Esophagus muscularis mucosa (tissue), 4 donors: ENCODE results near the gene NDUFB7. TPM values are rescaled to one million over a fixed set of nuclear protein-coding genes. Genes with fewer than 3 reads are reported as not detected.
"Not testable (repeated sequence)": the region's sequence is repeated elsewhere in the genome, so short reads cannot be mapped to it uniquely, and the experiment has no call there.

ENCODE experiments used
- DNase-seq: peaks from one replicate; pipeline ENCODE4 v3.0.0-alpha.2; 2017; ENCODE audit errors: extremely low spot score
- H3K27ac ChIP-seq, 4 donors: fragments of 200-600 bp; sonication (generic); replicated peaks in 1 of 4; 1 replicate in 3 of 4; 2 replicates in 1 of 4; pipeline ENCODE4 v1.5.1; 2016 to 2019; ENCODE audit warnings: mild to moderate bottlenecking in 1 of 4
- H3K27me3 ChIP-seq, 4 donors: fragments of 200-600 bp; sonication (generic); one replicate each; pipeline versions ENCODE4 v1.5.1 to v1.6.0; 2016 to 2019
- H3K36me3 ChIP-seq, 4 donors: fragments of 200-600 bp; sonication (generic); one replicate each; pipeline ENCODE4 v1.5.1; 2016 to 2019
- H3K4me1 ChIP-seq, 4 donors: fragments of 200-600 bp; sonication (generic); one replicate each; pipeline ENCODE4 v1.5.1; 2016 to 2019
- H3K4me3 ChIP-seq, 4 donors: fragments of 200-600 bp; sonication (generic); 1 replicate in 2 of 4; 2 replicates in 2 of 4; pipeline ENCODE4 v1.5.1; 2016 to 2019; ENCODE audit warnings: mild to moderate bottlenecking in 4 of 4, moderate library complexity in 1 of 4
- H3K9me3 ChIP-seq, 4 donors: fragments of 200-600 bp; sonication (generic); 1 replicate in 3 of 4; 2 replicates in 1 of 4; pipeline ENCODE4 v1.5.1; 2016 to 2019
- EP300 ChIP-seq: sonication (generic); formaldehyde crosslinking; IDR thresholded peaks from one replicate; pipeline ENCODE4 v1.6.1; 2017; ENCODE audit warnings: antibody characterized with exemption
- POLR2A ChIP-seq: fragments of 450-650 bp; IDR thresholded peaks from one replicate; pipeline ENCODE4 v1.6.1; 2017; ENCODE audit warnings: antibody characterized with exemption, moderate library complexity, mild to moderate bottlenecking, low read depth
- POLR2AphosphoS5 ChIP-seq, 2 donors: sonication (generic); formaldehyde crosslinking; IDR thresholded peaks; one replicate each; pipeline ENCODE4 v1.6.1; 2017; ENCODE audit warnings: antibody characterized with exemption in 2 of 2
- WGBS: methylation state at CpG from one replicate; pipeline ENCODE4 v1.1.5; 2018; 5-methylcytosine and 5-hydroxymethylcytosine counted together
- intact Hi-C: fragments of 100-400 bp; cut with DNase I; formaldehyde crosslinking; loops from one replicate; pipeline ENCODE4 v1.15.1; 2023
- total RNA-seq, 4 donors: library from RNA; depleted of rRNA; stranded (reverse); fragments of >200 nt; gene quantifications; one replicate each; pipeline versions ENCODE4 v1.1.0 to v1.2.1, GENCODE V29; 2016
- TF ChIP-seq, protein P1 (sequence below), 3 experiments: fragments of 200-600 bp in 2 of 3; fragments of 450-650 bp in 1 of 3; sonication (generic) in 2 of 3; IDR thresholded peaks; one replicate each; pipeline ENCODE4 v1.5.1; 2017 to 2019; ENCODE audit warnings: antibody characterized with exemption in 3 of 3, mild to moderate bottlenecking in 2 of 3, moderate library complexity in 1 of 3

The NDUFB7 gene
- total RNA-seq, 4 donors from 2014 or later = 297 to 522 (median 319) TPM

DNA sequence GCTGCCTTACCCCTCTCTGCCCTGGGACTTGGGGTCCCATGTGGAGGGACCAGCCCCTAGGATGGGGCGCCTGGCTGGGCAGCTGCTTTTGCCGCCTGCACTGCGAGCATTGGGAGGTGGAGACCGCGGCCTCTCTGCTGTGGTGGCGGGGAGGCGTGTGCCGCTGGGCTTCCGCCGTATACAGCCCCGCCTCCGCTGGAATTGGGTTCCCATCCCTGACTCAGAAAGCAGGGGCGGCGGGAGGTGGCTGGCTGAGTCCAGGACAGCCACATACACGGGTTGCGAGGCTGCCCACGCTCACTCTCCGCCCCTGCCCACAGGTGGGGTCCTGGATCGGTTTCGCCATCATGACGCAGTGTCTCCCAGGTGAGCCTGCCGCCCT, 6.6 kb downstream of the NDUFB7 start:
- Histone ChIP-seq H3K4me3 (no peak overlapping the region), H3K27me3 (no peaks in the 10 kb centered on the region), H3K36me3 (peaks cover 8 to 53% (median 46%) of the 10 kb centered on the region in 4 donors), H3K27ac (no peak overlapping the region), H3K9me3 (no peaks in the 10 kb centered on the region), H3K4me1 (peaks cover 34 to 47% (median 40%) of the 10 kb centered on the region in 4 donors)
- TF ChIP-seq POLR2AphosphoS5 (IDR thresholded peaks at IDR 0.05) (no peak), POLR2A (no peak), EP300 (no peak)
- TF ChIP-seq, protein P1, sequence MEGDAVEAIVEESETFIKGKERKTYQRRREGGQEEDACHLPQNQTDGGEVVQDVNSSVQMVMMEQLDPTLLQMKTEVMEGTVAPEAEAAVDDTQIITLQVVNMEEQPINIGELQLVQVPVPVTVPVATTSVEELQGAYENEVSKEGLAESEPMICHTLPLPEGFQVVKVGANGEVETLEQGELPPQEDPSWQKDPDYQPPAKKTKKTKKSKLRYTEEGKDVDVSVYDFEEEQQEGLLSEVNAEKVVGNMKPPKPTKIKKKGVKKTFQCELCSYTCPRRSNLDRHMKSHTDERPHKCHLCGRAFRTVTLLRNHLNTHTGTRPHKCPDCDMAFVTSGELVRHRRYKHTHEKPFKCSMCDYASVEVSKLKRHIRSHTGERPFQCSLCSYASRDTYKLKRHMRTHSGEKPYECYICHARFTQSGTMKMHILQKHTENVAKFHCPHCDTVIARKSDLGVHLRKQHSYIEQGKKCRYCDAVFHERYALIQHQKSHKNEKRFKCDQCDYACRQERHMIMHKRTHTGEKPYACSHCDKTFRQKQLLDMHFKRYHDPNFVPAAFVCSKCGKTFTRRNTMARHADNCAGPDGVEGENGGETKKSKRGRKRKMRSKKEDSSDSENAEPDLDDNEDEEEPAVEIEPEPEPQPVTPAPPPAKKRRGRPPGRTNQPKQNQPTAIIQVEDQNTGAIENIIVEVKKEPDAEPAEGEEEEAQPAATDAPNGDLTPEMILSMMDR (IDR thresholded peaks at IDR 0.05) = no peak
- intact Hi-C loops = no loop called here
- DNase-seq = no peak
- 89% methylated on average over 9 of the region's 22 CpGs for WGBS

DNA sequence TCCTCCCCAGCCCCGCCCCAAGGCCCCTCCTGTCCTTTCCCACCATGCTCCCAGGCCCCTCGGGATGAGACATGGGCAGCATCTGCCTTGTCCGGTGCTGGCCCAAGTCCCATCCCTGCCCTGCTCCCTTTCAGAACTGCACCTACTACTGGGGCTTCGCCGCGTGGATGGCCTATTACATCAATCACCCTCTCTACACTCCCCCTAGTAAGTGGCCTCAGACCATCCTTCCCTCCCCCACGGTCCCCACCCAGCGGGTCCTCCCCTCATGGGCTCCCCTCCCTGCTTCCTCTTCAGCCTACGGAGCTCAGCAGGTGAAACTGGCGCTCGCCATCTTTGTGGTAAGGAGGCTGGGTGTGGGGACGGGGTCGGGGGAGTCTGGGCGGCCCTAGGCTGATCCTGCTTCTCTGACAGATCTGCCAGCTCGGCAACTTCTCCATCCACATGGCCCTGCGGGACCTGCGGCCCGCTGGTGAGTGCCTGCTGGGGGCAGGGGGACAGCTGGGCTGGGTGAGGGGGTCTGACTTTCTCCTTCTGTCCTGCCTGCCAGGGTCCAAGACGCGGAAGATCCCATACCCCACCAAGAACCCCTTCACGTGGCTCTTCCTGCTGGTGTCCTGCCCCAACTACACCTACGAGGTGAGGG, 7.1 kb downstream of the NDUFB7 start:
- peaks cover 8 to 53% (median 46%) of the 10 kb centered on the region in 4 donors for H3K36me3 ChIP-seq

DNA sequence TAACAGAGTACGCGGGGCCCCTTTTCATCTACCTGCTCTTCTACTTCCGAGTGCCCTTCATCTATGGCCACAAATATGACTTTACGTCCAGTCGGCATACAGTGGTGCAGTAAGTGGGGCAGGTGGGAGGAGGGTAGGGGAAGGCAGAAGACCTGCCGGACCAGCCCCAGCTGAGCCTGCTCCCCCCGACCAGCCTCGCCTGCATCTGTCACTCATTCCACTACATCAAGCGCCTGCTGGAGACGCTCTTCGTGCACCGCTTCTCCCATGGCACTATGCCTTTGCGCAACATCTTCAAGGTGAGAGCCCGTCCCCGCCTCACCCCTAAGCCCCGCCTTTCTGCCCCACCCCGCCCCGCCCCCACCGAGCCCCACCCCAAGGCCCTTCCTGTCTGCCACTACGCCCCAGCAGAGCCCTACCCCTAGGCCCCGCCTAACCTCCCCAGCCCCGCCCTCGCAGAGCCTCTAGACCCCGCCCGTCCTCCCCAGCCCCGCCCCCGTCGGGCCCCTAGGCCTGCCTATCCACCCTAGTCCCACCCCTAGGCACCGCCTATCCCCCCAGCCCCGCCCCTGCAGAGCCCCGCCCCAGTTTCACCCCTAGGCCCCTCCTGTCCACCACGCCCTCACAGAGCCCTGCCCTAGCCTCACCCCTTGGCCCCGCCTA, 7.7 kb downstream of the NDUFB7 start:
- peaks cover 28 to 41% (median 39%) of the 10 kb centered on the region in 4 donors for H3K4me1 ChIP-seq
- no peak for DNase-seq
- H3K27ac ChIP-seq = no peak overlapping the region
- intact Hi-C loops = no loop called here
- H3K36me3 ChIP-seq = peaks cover 8 to 53% (median 46%) of the 10 kb centered on the region in 4 donors
- 74% methylated on average over 20 of the region's 33 CpGs for WGBS
- H3K4me3 ChIP-seq = no peak overlapping the region
- H3K27me3 ChIP-seq = no peaks in the 10 kb centered on the region
- TF ChIP-seq POLR2AphosphoS5 (IDR thresholded peaks at IDR 0.05) (no peak), EP300 (no peak), POLR2A (no peak)
- TF ChIP-seq, protein P1 (IDR thresholded peaks at IDR 0.05) = no peak
- H3K9me3 ChIP-seq = no peaks in the 10 kb centered on the region

More for the DNA sequence above, 7.1 kb downstream of the NDUFB7 start:
- H3K9me3 ChIP-seq, DNase-seq, H3K27me3 ChIP-seq, intact Hi-C loops, H3K27ac ChIP-seq, H3K4me3 ChIP-seq: not testable (repeated sequence)
- WGBS = 70% methylated on average over 18 of the region's 22 CpGs
- H3K4me1 ChIP-seq = peaks cover 34 to 47% (median 40%) of the 10 kb centered on the region in 4 donors

DNA sequence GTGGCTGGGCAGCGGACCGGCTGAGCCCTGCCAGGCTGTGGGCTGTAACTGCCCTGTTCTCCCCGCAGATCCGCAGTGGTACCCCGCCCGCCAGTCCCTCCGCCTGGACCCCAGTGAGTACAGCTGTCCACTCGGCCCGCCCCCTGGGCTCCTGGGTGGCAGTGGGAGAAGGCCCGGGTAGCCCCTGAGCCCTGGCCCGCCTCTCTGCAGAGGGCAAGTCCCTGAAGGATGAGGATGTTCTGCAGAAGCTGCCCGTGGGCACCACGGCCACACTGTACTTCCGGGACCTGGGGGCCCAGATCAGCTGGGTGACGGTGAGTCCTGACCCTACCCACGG, 8.3 kb downstream of the NDUFB7 start:
- no peak overlapping the region for H3K4me3 ChIP-seq
- TF ChIP-seq POLR2AphosphoS5 (IDR thresholded peaks at IDR 0.05) (no peak), EP300 (no peak), POLR2A (no peak)
- TF ChIP-seq, protein P1 (IDR thresholded peaks at IDR 0.05) = no peak
- no peaks in the 10 kb centered on the region for H3K27me3 ChIP-seq
- H3K4me1 ChIP-seq = peaks cover 27 to 41% (median 34%) of the 10 kb centered on the region in 4 donors
- H3K9me3 ChIP-seq = no peaks in the 10 kb centered on the region
- intact Hi-C loops = no loop called here
- peaks cover 8 to 53% (median 42%) of the 10 kb centered on the region in 4 donors for H3K36me3 ChIP-seq
- 74% methylated on average over 5 of the region's 16 CpGs for WGBS
- no peak for DNase-seq
- no peak overlapping the region for H3K27ac ChIP-seq

DNA sequence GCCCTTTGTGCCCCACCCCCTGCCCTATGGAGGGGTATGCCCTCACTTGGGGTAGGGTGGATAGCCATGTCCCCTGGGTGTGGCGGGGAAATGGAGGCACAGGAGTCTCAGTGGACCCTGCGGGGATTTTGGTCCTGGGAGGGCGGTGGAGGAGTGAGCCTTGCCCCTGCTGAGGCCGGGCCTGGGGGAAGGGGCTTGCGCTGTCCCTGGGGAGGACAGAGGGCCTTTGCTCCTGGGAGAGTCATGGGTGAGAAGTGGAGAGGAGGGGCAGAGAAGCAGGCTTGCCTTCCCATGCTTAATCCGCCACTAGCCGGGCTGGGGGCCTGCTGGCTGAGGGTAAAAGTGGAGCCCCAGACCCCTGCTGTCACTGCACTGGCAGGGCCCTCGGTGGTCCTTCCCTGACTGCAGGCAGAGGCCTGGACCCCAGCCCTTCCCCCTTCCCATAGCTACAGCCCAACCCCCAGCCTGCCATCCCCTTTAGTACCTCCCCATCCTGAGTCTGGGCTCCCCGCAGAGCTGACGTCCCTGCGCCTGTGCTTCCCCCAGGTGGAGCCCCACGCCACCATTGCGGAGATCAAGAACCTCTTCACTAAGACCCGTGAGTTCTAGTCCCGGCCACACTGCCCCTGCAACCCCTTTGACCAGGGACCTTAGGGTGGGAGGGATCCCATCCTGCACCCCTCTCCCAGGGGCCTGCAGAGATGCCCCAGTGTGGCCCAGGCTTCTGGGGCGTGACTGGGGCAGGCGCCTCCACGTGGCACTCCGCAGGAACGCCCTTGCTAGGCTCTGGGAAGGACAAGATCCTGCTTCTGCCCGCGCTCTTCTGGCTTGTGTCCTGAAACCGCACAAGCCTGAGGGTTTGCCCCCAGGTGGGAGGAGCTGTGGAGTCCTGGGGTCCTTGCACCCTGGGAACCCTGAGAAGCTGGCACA, 8.9 kb downstream of the NDUFB7 start:
- Histone ChIP-seq H3K27ac (peak overlapping the region; percentile 16 to 69 (median 36)), H3K36me3 (peaks cover 8 to 50% (median 37%) of the 10 kb centered on the region in 4 donors), H3K27me3 (no peaks in the 10 kb centered on the region), H3K9me3 (no peaks in the 10 kb centered on the region), H3K4me1 (peaks cover 27 to 41% (median 31%) of the 10 kb centered on the region in 4 donors), H3K4me3 (no peak overlapping the region)
- intact Hi-C loops = no loop called here
- no peak for DNase-seq
- 89% methylated on average over 13 of the region's 23 CpGs for WGBS
- no peak for TF ChIP-seq EP300
- TF ChIP-seq, protein P1 (IDR thresholded peaks at IDR 0.05) = no peak
- no peak for TF ChIP-seq POLR2AphosphoS5 (IDR thresholded peaks at IDR 0.05)
- TF ChIP-seq POLR2A = no peak
